Uterus (tissue), 4 donors: Measurements from ENCODE around the gene RHBG. TPM values are rescaled to one million over a fixed set of nuclear protein-coding genes. Genes with fewer than 3 reads are reported as not detected.

ENCODE experiments used
- DNase-seq, 2 donors: peaks; one replicate each; pipeline ENCODE4 v3.0.0-alpha.2; 2019 to 2020
- H3K27ac ChIP-seq, 2 donors: fragments of 200-600 bp; sonication (generic); 1 replicate in 1 of 2; 2 replicates in 1 of 2; pipeline ENCODE4 v1.5.1; 2016 to 2018
- H3K27me3 ChIP-seq, 2 donors: fragments of 200-600 bp; sonication (generic); one replicate each; pipeline ENCODE4 v1.5.1; 2018 to 2019; ENCODE audit warnings: control low read depth in 1 of 2
- H3K36me3 ChIP-seq, 2 donors: fragments of 200-600 bp; sonication (generic); one replicate each; pipeline ENCODE4 v1.5.1; 2019; ENCODE audit warnings: control low read depth in 1 of 2
- H3K4me1 ChIP-seq, 2 donors: fragments of 200-600 bp; sonication (generic); one replicate each; pipeline ENCODE4 v1.5.1; 2018 to 2019; ENCODE audit warnings: control low read depth in 1 of 2
- H3K4me3 ChIP-seq, 2 donors: fragments of 200-600 bp; sonication (generic); 1 replicate in 1 of 2; 2 replicates in 1 of 2; pipeline ENCODE4 v1.5.1; 2018 to 2019; ENCODE audit warnings: mild to moderate bottlenecking in 1 of 2
- H3K9me3 ChIP-seq, 2 donors: fragments of 200-600 bp; sonication (generic); one replicate each; pipeline ENCODE4 v1.5.1; 2019; ENCODE audit warnings: control low read depth in 1 of 2
- POLR2A ChIP-seq, 2 donors: fragments of 450-650 bp; IDR thresholded peaks; one replicate each; pipeline ENCODE4 v1.6.1; 2016; ENCODE audit warnings: antibody characterized with exemption in 2 of 2, mild to moderate bottlenecking in 1 of 2, moderate library complexity in 1 of 2
- intact Hi-C: fragments of 100-400 bp; cut with DNase I; formaldehyde crosslinking; loops from one replicate; pipeline ENCODE4 v1.15.1; 2023; ENCODE audit warnings: low total_unique reads
- microRNA counts, 2 donors: library from miRNA; unstranded; fragments of <30 nt; microRNA quantifications; one replicate each; lab custom pipeline; 2016 to 2017
- microRNA-seq: library from miRNA; unstranded; fragments of <30 nt; microRNA quantifications from one replicate; pipeline ENCODE4, GENCODE V29; 2016; ENCODE audit warnings: borderline microRNAs expressed, borderline replicate concordance
- small RNA-seq: library from RNA; depleted of rRNA; stranded (forward); fragments of <200 nt; gene quantifications from one replicate; pipeline ENCODE3, GENCODE V24; 2016
- total RNA-seq, 4 donors: library from RNA; depleted of rRNA in 3 of 4; stranded (reverse); fragments of >200 nt in 3 of 4; gene quantifications; one replicate each; pipeline versions ENCODE4 v1.1.0 to v1.2.4, GENCODE V29; 2014 to 2023
- TF ChIP-seq, protein P1 (sequence below), 4 experiments: fragments of 200-600 bp in 2 of 4; fragments of 450-650 bp in 2 of 4; sonication (generic) in 2 of 4; IDR thresholded peaks; one replicate each; pipeline ENCODE4 v1.5.1; 2016 to 2019; ENCODE audit warnings: antibody characterized with exemption in 4 of 4, mild to moderate bottlenecking in 2 of 4, moderate library complexity in 1 of 4
- donor health status: DM: yes; HTN: yes; CAD: no.

Gene RHBG
- total RNA-seq, 4 donors from 2014 or later, result 0.49 TPM; not detected in 3

- Histone ChIP-seq H3K27ac (no peak overlapping the region), H3K4me1 (peaks cover 0 to 12% of the 10 kb centered on the region in 2 donors), H3K4me3 (no peak overlapping the region), H3K27me3 (peaks cover 29 to 71% of the 10 kb centered on the region in 2 donors), H3K36me3 (no peaks in the 10 kb centered on the region), H3K9me3 (no peaks in the 10 kb centered on the region)
- DNase-seq, result no peak
- intact Hi-C loops, result no loop called here
- no peak for TF ChIP-seq POLR2A (IDR thresholded peaks at IDR 0.05)
- TF ChIP-seq, protein P1, sequence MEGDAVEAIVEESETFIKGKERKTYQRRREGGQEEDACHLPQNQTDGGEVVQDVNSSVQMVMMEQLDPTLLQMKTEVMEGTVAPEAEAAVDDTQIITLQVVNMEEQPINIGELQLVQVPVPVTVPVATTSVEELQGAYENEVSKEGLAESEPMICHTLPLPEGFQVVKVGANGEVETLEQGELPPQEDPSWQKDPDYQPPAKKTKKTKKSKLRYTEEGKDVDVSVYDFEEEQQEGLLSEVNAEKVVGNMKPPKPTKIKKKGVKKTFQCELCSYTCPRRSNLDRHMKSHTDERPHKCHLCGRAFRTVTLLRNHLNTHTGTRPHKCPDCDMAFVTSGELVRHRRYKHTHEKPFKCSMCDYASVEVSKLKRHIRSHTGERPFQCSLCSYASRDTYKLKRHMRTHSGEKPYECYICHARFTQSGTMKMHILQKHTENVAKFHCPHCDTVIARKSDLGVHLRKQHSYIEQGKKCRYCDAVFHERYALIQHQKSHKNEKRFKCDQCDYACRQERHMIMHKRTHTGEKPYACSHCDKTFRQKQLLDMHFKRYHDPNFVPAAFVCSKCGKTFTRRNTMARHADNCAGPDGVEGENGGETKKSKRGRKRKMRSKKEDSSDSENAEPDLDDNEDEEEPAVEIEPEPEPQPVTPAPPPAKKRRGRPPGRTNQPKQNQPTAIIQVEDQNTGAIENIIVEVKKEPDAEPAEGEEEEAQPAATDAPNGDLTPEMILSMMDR (IDR thresholded peaks at IDR 0.05), result no peak
Measured at GRCh38 chr1:156433032-156433431, 64.0 kb downstream of the RHBG start.

GRCh38 chr1:156433602-156434001 is 64.6 kb downstream of the RHBG start:
- Histone ChIP-seq H3K9me3 (no peaks in the 10 kb centered on the region), H3K36me3 (no peaks in the 10 kb centered on the region), H3K4me3 (no peak overlapping the region), H3K4me1 (peaks cover 0 to 12% of the 10 kb centered on the region in 2 donors), H3K27me3 (peaks cover 29 to 77% of the 10 kb centered on the region in 2 donors), H3K27ac (no peak overlapping the region)
- TF ChIP-seq POLR2A (IDR thresholded peaks at IDR 0.05), result no peak
- TF ChIP-seq, protein P1 (IDR thresholded peaks at IDR 0.05), result no peak
- no peak for DNase-seq
- intact Hi-C loops, result no loop called here

MicroRNA genes within 50 kb of the gene (microRNA counts, 767-probe panel; counts per million panel counts)
- 5,218 to 5,287 counts per million in 2 donors for microRNA hsa-miR-9-5p (lab: Ali Mortazavi, UCI)

Small RNAs within 50 kb of the gene (microRNA-seq; reads per million reads assigned to microRNA genes)
- not detected for gene MIR9-1

Small RNAs within 50 kb of the gene (small RNA-seq; reads per million reads assigned to genes)
- gene MIR9-1, result not detected

Other genes with a start within 250 kb of the RHBG start
- gene SEMA4A, start 215.6 kb upstream of the RHBG start, total RNA-seq, result 1 to 10 TPM in 3 of 4 donors, not detected in 1; 3.1 to 8.2 (median 4.1) TPM
- 10 to 100 TPM in 2 of 4 donors, 1 to 10 TPM in 2; 5.9 to 26.9 (median 11.1) TPM for gene SLC25A44, start 175.1 kb upstream of the RHBG start, total RNA-seq
- 10 to 100 TPM; 45.2 to 61.3 (median 46.0) TPM for gene PMF1, start 156.2 kb upstream of the RHBG start, total RNA-seq
- 1 to 10 TPM in 1 of 4 donors, under 1 TPM in 2, not detected in 1; 0.29 to 4.2 (median 0.90) TPM for gene BGLAP, start 127.0 kb upstream of the RHBG start, total RNA-seq
- gene PAQR6, start 121.2 kb upstream of the RHBG start, total RNA-seq, result 1 to 10 TPM in 2 of 4 donors, under 1 TPM in 1, not detected in 1; 0.51 to 1.2 (median 1.1) TPM
- 10 to 100 TPM in 3 of 4 donors, 1 to 10 TPM in 1; 8.8 to 68.8 (median 39.0) TPM for gene SMG5, start 86.4 kb upstream of the RHBG start, total RNA-seq
- 1 to 10 TPM in 2 of 4 donors, under 1 TPM in 2; 0.26 to 2.7 (median 1.5) TPM for gene TMEM79, start 84.9 kb upstream of the RHBG start, total RNA-seq
- gene GLMP, start 73.5 kb upstream of the RHBG start, total RNA-seq, result 10 to 100 TPM; 23.8 to 31.1 (median 27.7) TPM
- gene VHLL, start 69.9 kb upstream of the RHBG start, total RNA-seq, result not detected
- gene CCT3, start 30.9 kb upstream of the RHBG start, total RNA-seq, result 100 to 1,000 TPM; 114 to 267 (median 192) TPM
- not detected for gene TSACC, start 30.7 kb upstream of the RHBG start, total RNA-seq
- gene MEF2D, start 131.6 kb downstream of the RHBG start, total RNA-seq, result 100 to 1,000 TPM in 1 of 4 donors, 10 to 100 TPM in 2, 1 to 10 TPM in 1; 8.4 to 101 (median 35.1) TPM
- gene IQGAP3, start 203.4 kb downstream of the RHBG start, total RNA-seq, result 10 to 100 TPM in 1 of 4 donors, under 1 TPM in 1, not detected in 2; 0.09 to 13.2 TPM
- not detected for gene TTC24, start 210.5 kb downstream of the RHBG start, total RNA-seq
- 10 to 100 TPM; 39.5 to 74.4 (median 52.2) TPM for gene NAXE, start 222.6 kb downstream of the RHBG start, total RNA-seq
- 10 to 100 TPM in 3 of 4 donors, 1 to 10 TPM in 1; 2.3 to 31.6 (median 19.8) TPM for gene GPATCH4, start 232.3 kb downstream of the RHBG start, total RNA-seq